HFF-Myc (cell line): ENCODE data around the gene ZMAT5.

Source experiments
- DNase-seq: peaks from one replicate; pipeline ENCODE4 v3.0.0-alpha.2; 2011; ENCODE audit warnings: low read depth; ENCODE audit errors: extremely low read depth
- H3K4me3 ChIP-seq: replicated peaks from 2 replicates; pipeline ENCODE4 v1.5.1; 2011; ENCODE audit warnings: low read depth, mild to moderate bottlenecking, control low read depth, low read length
- CTCF ChIP-seq: IDR thresholded peaks from 2 replicates; pipeline ENCODE4 v1.5.1; 2012; ENCODE audit warnings: mild to moderate bottlenecking, low read depth, low read length, control low read depth; ENCODE audit errors: missing control alignments

ZMAT5 gene

GRCh38 chr22:29738118-29738815 is 28.5 kb downstream of the ZMAT5 start:
- H3K4me3 ChIP-seq: no peak overlapping the region
- TF ChIP-seq CTCF: no peak
- no peak for DNase-seq

- no peak for TF ChIP-seq CTCF
- no peak for DNase-seq
- H3K4me3 ChIP-seq: no peak overlapping the region
These were observed 29.3 kb downstream of the ZMAT5 start for GRCh38 chr22:29737251-29738117.

GRCh38 chr22:29735416-29735815 is 31.4 kb downstream of the ZMAT5 start:
- no peak overlapping the region for H3K4me3 ChIP-seq
- no peak for DNase-seq
- TF ChIP-seq CTCF: no peak

- no peak for TF ChIP-seq CTCF
- DNase-seq: no peak
- H3K4me3 ChIP-seq: no peak overlapping the region
These were observed 32.0 kb downstream of the ZMAT5 start for GRCh38 chr22:29734838-29735237.

GRCh38 chr22:29734406-29734805 is 32.4 kb downstream of the ZMAT5 start:
- no peak for DNase-seq
- no peak overlapping the region for H3K4me3 ChIP-seq
- no peak for TF ChIP-seq CTCF

GRCh38 chr22:29733362-29734201 is 33.2 kb downstream of the ZMAT5 start:
- TF ChIP-seq CTCF: no peak
- DNase-seq: no peak
- H3K4me3 ChIP-seq: no peak overlapping the region
